ENCODE results near the gene EHF. TPM values are rescaled to one million over a fixed set of nuclear protein-coding genes. Genes with fewer than 3 reads are reported as not detected.

EHF gene
- total and polyA plus RNA-seq, 7 donors: 0.04 to 0.20 (median 0.13) TPM; not detected in 1

DNA sequence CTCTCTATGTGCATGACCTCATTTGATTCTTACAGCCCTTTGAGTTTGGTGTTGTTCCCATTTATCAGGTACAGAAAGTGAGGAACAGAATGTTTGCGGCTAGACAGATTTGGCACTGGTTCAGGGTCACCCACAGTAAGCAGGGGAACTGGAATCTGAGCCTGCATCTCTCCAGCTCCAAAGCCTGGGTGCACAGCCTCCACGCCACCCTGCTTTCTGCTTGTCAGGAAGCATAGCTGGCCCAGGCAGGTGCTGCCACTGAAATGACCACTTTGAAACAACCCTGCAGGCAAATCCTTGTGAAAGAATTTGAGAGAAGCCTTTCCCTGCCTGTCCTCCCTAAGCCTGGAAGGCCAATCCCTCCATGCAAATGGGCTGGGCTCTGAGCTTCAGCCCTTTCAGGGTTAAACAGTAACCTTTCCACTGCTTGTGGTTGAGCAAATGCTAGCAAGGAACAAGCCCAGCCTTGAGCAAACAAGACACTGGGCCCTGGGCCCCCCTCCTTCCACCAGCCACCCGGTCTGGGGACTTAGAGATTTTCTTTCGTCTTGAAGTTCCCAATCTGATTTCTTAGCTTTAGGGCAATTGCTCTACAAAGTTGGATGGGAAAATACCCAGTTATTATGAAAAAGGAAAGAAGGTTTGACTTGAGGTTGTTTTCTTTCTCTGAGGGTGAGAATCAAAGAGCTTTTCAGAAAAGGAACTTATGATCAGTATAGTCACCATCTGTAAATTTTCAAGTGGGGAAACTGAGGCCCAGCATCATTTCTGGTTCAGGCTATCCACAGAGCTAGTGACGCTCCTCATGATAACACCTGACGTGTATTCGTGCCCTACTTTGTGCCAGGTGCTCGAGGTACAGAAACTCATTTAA is 19.4 kb downstream of the EHF start:
- ATAC-seq (no peak), DNase-seq (no peak)
- H3K27me3 ChIP-seq (ENCODE audit: insufficient read depth in 3 of 3, low read length in 2 of 3): no peaks in the 10 kb centered on the region
- TF ChIP-seq, protein P1, sequence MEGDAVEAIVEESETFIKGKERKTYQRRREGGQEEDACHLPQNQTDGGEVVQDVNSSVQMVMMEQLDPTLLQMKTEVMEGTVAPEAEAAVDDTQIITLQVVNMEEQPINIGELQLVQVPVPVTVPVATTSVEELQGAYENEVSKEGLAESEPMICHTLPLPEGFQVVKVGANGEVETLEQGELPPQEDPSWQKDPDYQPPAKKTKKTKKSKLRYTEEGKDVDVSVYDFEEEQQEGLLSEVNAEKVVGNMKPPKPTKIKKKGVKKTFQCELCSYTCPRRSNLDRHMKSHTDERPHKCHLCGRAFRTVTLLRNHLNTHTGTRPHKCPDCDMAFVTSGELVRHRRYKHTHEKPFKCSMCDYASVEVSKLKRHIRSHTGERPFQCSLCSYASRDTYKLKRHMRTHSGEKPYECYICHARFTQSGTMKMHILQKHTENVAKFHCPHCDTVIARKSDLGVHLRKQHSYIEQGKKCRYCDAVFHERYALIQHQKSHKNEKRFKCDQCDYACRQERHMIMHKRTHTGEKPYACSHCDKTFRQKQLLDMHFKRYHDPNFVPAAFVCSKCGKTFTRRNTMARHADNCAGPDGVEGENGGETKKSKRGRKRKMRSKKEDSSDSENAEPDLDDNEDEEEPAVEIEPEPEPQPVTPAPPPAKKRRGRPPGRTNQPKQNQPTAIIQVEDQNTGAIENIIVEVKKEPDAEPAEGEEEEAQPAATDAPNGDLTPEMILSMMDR (IDR thresholded peaks at IDR 0.05): no peak
- H3K9me3 ChIP-seq: no peaks in the 10 kb centered on the region
- H3K4me3 ChIP-seq: no peak overlapping the region
- H3K27ac ChIP-seq: no peak overlapping the region
- no peaks in the 10 kb centered on the region for H3K4me1 ChIP-seq
- H3K36me3 ChIP-seq (ENCODE audit: insufficient read depth in 1 of 2, low read depth in 1 of 2): no peaks in the 10 kb centered on the region
- WGBS, 3 donors: 86 to 87% (median 87%) methylated on average over 8 of the region's 8 CpGs
- intact Hi-C loops (cut with DNase I): loop anchor here in 1 of 2 donors (5.0 kb wide), 1 partner anchor 43 kb away; no protein-coding TSS in a partner anchor

DNA sequence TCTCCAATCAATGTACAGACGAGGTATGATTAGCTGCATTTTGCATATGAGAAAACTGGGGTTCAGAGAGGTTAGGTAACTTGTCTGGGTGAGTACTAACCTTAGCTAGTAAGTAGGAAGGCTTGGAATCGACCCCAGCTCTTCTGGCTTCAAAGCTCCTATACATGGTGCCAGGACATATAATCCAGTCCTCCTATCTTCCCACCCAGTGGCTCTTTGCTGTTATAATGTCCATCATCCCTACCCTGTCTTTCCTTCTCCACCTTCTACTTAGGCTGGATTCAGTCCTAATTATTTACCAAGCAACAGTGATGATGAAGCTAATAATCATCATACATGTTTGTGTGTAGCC is 20.0 kb downstream of the EHF start:
- Histone ChIP-seq H3K27me3 (ENCODE audit: insufficient read depth in 3 of 3, low read length in 2 of 3) (no peaks in the 10 kb centered on the region), H3K9me3 (no peaks in the 10 kb centered on the region), H3K4me1 (no peaks in the 10 kb centered on the region), H3K4me3 (no peak overlapping the region), H3K27ac (no peak overlapping the region), H3K36me3 (ENCODE audit: insufficient read depth in 1 of 2, low read depth in 1 of 2) (no peaks in the 10 kb centered on the region)
- WGBS, 3 donors: 75 to 79% (median 77%) methylated on average over 2 of the region's 2 CpGs
- no peak for ATAC-seq
- TF ChIP-seq, protein P1 (IDR thresholded peaks at IDR 0.05): no peak
- DNase-seq: no peak
- intact Hi-C loops (cut with DNase I): loop anchor here in 1 of 2 donors (5.0 kb wide), 1 partner anchor 44 kb away; no protein-coding TSS in a partner anchor

DNA sequence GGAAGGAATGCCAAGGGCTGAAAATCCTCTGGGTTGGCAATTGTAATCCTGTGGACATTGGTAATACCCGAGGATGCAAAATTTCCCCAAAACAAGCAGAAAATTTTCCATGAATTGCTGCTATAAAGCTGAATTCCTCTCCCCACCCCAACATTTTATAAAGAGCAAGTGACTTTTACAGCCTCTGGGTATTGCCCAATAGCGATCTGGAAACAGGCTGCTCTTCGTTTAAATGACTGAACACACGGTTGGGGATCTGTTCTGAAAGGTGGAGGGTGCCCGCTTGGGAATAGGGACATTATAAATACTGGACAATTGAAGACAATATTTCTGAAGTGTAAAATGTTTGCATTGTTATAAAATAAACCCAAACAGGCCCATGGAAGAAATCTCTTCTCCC is 20.6 kb downstream of the EHF start:
- no peaks in the 10 kb centered on the region for H3K27me3 ChIP-seq (ENCODE audit: insufficient read depth in 3 of 3, low read length in 2 of 3)
- DNase-seq: no peak
- no peaks in the 10 kb centered on the region for H3K36me3 ChIP-seq (ENCODE audit: insufficient read depth in 1 of 2, low read depth in 1 of 2)
- WGBS, 3 donors: 48 to 59% (median 55%) methylated on average over 5 of the region's 5 CpGs
- no peaks in the 10 kb centered on the region for H3K9me3 ChIP-seq
- ATAC-seq: no peak
- H3K4me1 ChIP-seq: no peaks in the 10 kb centered on the region
- no peak overlapping the region for H3K4me3 ChIP-seq
- intact Hi-C loops (cut with DNase I): loop anchor here in 1 of 2 donors (5.0 kb wide), 1 partner anchor 44 kb away; no protein-coding TSS in a partner anchor
- TF ChIP-seq, protein P1 (IDR thresholded peaks at IDR 0.05): no peak
- no peak overlapping the region for H3K27ac ChIP-seq

DNA sequence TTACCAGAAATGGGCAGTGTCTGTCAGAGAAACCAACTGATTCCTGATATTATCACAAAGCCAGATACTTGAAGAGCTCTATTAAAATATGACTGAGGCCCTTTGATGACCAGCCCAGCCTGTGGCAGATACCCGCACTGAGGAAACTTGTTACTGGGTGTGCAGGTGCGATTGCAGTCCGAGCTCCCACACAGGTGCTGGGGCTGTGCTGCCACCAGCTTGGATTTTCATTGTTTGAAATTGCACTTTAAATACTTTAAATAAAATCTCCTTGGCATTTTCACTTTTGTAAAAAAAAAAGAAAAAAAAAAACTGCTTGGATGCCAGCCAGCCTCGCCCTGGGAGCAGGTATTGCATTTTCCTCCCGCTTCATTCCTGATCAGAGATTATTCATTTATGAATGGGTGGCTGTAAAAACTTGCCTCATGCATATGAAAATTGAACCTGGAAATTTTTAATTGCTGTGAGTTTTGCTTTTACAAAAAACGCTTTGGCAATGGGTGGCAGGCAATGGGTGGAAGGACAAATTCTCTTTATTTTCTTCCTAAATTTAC is 21.2 kb downstream of the EHF start:
- intact Hi-C loops (cut with DNase I): loop anchor here in 1 of 2 donors (5.0 kb wide), 1 partner anchor 45 kb away; no protein-coding TSS in a partner anchor
- H3K4me1 ChIP-seq: no peaks in the 10 kb centered on the region
- H3K9me3 ChIP-seq: no peaks in the 10 kb centered on the region
- DNase-seq (no peak), ATAC-seq (no peak)
- TF ChIP-seq, protein P1 (IDR thresholded peaks at IDR 0.05): no peak
- H3K4me3 ChIP-seq: no peak overlapping the region
- H3K36me3 ChIP-seq (ENCODE audit: insufficient read depth in 1 of 2, low read depth in 1 of 2): no peaks in the 10 kb centered on the region
- H3K27ac ChIP-seq: no peak overlapping the region
- 90 to 92% (median 92%) methylated on average over 6 of the region's 6 CpGs for WGBS, 3 donors
- H3K27me3 ChIP-seq (ENCODE audit: insufficient read depth in 3 of 3, low read length in 2 of 3): no peaks in the 10 kb centered on the region
